Heart right ventricle (tissue), 16 donors: ENCODE data around the gene MBTD1. TPM values are rescaled to one million over a fixed set of nuclear protein-coding genes. Genes with fewer than 3 reads are reported as not detected.
"Not testable (repeated sequence)": the region's sequence is repeated elsewhere in the genome, so short reads cannot be mapped to it uniquely, and the experiment has no call there.

Experiments
- ATAC-seq, 8 donors: fragments of 200-7000 bp; cut with Tn5 transposase; one replicate each; pipeline ENCODE4 v1.9.1; 2020; ENCODE audit warnings: mild to moderate bottlenecking in 8 of 8, moderate library complexity in 8 of 8, moderate number of reproducible peaks in 1 of 8
- DNase-seq, 2 donors: peaks; one replicate each; pipeline ENCODE4 v3.0.0-alpha.2; 2020
- H3K27ac ChIP-seq, 10 donors: fragments of 200-600 bp; sonication (generic) in 2 of 10; one replicate each; pipeline versions ENCODE4 v1.5.0 to v1.8.0; 2020 to 2022; ENCODE audit warnings: mild to moderate bottlenecking in 3 of 10
- H3K27me3 ChIP-seq, 7 donors: fragments of 200-600 bp; one replicate each; pipeline ENCODE4 v1.8.0; 2021 to 2022; ENCODE audit warnings: mild to moderate bottlenecking in 2 of 7
- H3K36me3 ChIP-seq, 9 donors: fragments of 200-600 bp; sonication (generic) in 1 of 9; one replicate each; pipeline versions ENCODE4 v1.5.0 to v1.8.0; 2020 to 2022; ENCODE audit warnings: mild to moderate bottlenecking in 2 of 9
- H3K4me1 ChIP-seq, 9 donors: fragments of 200-600 bp; sonication (generic) in 1 of 9; one replicate each; pipeline versions ENCODE4 v1.5.0 to v1.8.0; 2020 to 2022; ENCODE audit warnings: mild to moderate bottlenecking in 4 of 9
- H3K4me3 ChIP-seq, 10 donors: fragments of 200-600 bp; sonication (generic) in 2 of 10; one replicate each; pipeline versions ENCODE4 v1.5.0 to v1.8.0; 2020 to 2022; ENCODE audit warnings: mild to moderate bottlenecking in 7 of 10, moderate library complexity in 2 of 10
- H3K9me3 ChIP-seq, 11 donors: fragments of 200-600 bp in 10 of 11; sonication (generic) in 2 of 11; one replicate each; pipeline versions ENCODE4 v1.5.0 to v1.8.0; 2013 to 2022; ENCODE audit warnings: mild to moderate bottlenecking in 2 of 11, control low read depth in 1 of 11, moderate library complexity in 1 of 11
- CTCF ChIP-seq, 9 donors: fragments of 200-600 bp; sonication (generic) in 2 of 9; IDR thresholded peaks; one replicate each; pipeline versions ENCODE4 v1.5.0 to v1.8.0; 2021 to 2022; ENCODE audit warnings: antibody characterized with exemption in 9 of 9, mild to moderate bottlenecking in 5 of 9, moderate library complexity in 1 of 9
- WGBS, 2 donors: extraction: QIAGEN DNeasy Blood & Tissue Kit; methylation state at CpG; one replicate each; pipeline ENCODE4 v1.1.7; 2013; ENCODE audit warnings: inconsistent platforms in 1 of 2; 5-methylcytosine and 5-hydroxymethylcytosine counted together
- intact Hi-C, 10 donors: fragments of 100-400 bp; cut with DNase I; formaldehyde crosslinking; loops; one replicate each; pipeline versions ENCODE4 v1.11.1 to v1.14.2; 2022
- polyA plus RNA-seq, 2 donors: library from polyadenylated mRNA; stranded (reverse); fragments of 200-250 nt; gene quantifications; one replicate each; pipeline ENCODE4 v1.2.3, GENCODE V29; 2013
- total RNA-seq, 10 donors: library from RNA; stranded (reverse); fragmentation: NEBNext Ultra II Directional in 3 of 10; extraction: Animal tissue kit (Norgen Biotek cat#: 25700) in 3 of 10; gene quantifications; one replicate each; pipeline versions ENCODE4 v1.2.1 to v1.2.4, GENCODE V29; 2021 to 2023
- donor health status: Arrhythmogenic right ventricular cardiomyopathy.
- donor health status: ischemic (EF 13 %, LVEDD 7.1; RV severe dilation, severe dysfunction).
- donor health status: healthy with polysubstance abuse.
- donor health status: DM: no; HTN: yes; CAD: no.
- donor health status: DM: no; HTN: no; CAD: no.
- donor health status: ischemic (EF 25% LVEDD 6.9; RV normal size, moderate dysfunction).
- donor health status: ischemic (EF 25% LVEDD 5.7; RV mildly dilated, moderate dysfunction).
- donor health status: healthy.
- donor health status: DM: yes; HTN: yes; CAD: no.
- donor health status: Ischemic cardiomyopathy.
- donor health status: ischemic (EF 35%, LVEDD 5.7; RV mildly dilated, moderate dysfunction).
- donor health status: nonischemic (EF 11% LVEDD 7.7; RV severe dilation, severe dysfunction).
- donor health status: DM: yes; HTN: yes; CAD: no.
- donor health status: PGD.
- donor health status: ischemic (EF 29% LVEDD 5.4; RV normal size, mild dysfunction).
- donor health status: nonischemic (EF 23%, LVEDD 6.1; RV moderate dilation, normal function).

Gene MBTD1
- total and polyA plus RNA-seq, 12 donors, result 1.8 to 11.4 (median 6.9) TPM

DNA sequence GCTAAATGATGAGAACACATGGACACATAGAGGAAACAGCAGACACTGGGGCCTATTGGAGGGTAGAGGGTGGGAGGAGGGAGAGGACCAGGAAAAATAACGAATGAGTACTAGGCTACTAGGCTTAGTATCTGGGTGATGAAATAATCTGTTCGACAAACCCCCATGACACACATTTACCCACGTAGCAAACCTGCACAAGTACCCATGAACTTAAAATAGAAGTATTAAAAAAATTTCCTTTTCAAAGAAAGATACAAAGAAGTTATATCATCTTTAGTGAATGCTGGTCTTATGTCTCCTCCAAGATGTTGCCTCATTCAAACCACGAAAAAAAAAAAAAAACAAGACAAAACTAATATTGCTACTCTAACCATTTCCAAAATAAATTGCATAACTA lies 31.7 kb downstream of the MBTD1 start:
- ATAC-seq (peak in 2 of 8 donors; percentile 13 to 43), DNase-seq (no peak)
- intact Hi-C loops, result no loop called here
- Histone ChIP-seq H3K9me3 (no peaks in the 10 kb centered on the region), H3K36me3 (peaks cover 0 to 14% (median 0%) of the 10 kb centered on the region in 9 donors), H3K27me3 (no peaks in the 10 kb centered on the region), H3K4me1 (peaks cover 0 to 56% (median 29%) of the 10 kb centered on the region in 9 donors), H3K27ac (no peak overlapping the region), H3K4me3 (no peak overlapping the region)
- no peak for TF ChIP-seq CTCF (IDR thresholded peaks at IDR 0.05)
- WGBS, 2 donors, result 62 to 66% methylated on average over 4 of the region's 4 CpGs

DNA sequence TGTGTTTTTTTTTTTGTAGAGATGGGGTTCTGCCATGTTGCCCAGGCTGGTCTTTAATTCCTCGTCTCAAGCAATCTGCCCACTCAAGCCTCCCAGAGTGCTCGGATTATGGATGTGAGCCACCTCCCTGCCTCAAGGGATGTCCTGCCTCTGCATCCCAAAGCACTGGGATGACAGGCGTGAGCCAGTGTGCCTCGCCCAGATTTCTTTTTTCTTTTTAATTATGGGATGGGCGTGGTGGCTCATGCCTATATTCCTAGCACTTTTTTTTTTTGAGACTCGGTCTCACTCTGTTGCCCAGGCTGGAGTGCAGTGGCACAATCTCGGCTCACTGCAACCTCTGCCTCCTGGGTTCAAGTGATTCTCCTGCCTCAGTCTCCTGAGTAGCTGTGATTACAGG lies 34.3 kb downstream of the MBTD1 start:
- H3K9me3 ChIP-seq, H3K4me3 ChIP-seq, intact Hi-C loops, DNase-seq, H3K27me3 ChIP-seq: not testable (repeated sequence)
- Histone ChIP-seq H3K4me1 (peaks cover 0 to 43% (median 25%) of the 10 kb centered on the region in 9 donors), H3K36me3 (peaks cover 0 to 39% (median 5%) of the 10 kb centered on the region in 9 donors), H3K27ac (peak overlapping the region in 3 of 10 donors; percentile 58 to 64 (median 61))
- 79 to 81% methylated on average over 7 of the region's 7 CpGs for WGBS, 2 donors
- ATAC-seq, result peak in 1 of 8 donors; percentile 16

DNA sequence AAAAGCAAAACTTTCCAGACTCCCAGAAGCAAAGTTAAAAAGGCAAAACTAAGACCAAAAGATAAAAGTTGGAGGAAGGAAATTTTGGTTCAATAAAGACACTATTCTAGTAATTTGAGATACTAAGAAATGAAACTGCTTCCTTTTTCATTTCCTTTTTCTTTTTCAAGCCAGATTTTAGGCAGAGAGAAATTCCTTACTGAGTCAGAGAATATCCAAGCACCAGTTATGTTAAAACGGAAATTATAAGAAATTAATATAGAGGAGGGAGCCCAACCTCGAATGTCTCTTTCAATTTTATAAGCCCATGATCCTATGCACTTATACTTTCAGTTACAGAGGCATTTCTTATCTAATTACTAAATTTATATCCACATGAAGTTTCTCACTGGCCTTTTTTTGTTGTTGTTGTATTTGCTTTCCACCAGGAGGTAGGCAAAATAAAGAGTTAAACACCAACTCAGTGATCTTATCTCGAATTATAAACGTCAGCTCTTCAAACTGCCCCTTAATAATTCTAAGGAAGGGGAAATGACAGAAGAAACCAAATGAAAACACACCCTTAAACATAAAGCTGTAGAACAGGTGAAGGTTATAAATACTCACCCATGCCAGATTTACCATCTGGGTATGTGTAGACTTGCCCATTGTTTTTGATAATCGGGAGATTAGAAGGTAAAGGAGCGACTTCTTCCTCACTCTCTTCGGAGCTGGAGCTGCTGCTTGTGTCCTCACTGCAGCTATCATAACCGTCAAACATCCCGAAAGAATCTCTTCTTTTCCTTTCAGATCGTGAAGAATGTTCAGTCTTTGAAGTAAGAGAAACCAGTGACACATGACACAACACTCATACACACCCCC lies 35.2 kb downstream of the MBTD1 start:
- no peaks in the 10 kb centered on the region for H3K9me3 ChIP-seq
- peak overlapping the region in 5 of 10 donors; percentile 1 to 26 (median 11) for H3K4me3 ChIP-seq
- DNase-seq (no peak), ATAC-seq (peak in 3 of 8 donors; percentile 17 to 45 (median 26))
- intact Hi-C loops, result no loop called here
- H3K27me3 ChIP-seq, result no peaks in the 10 kb centered on the region
- peaks cover 0 to 48% (median 11%) of the 10 kb centered on the region in 9 donors for H3K36me3 ChIP-seq
- WGBS, 2 donors, result 27% methylated on average over 10 of the region's 10 CpGs
- H3K27ac ChIP-seq, result peak overlapping the region in 6 of 10 donors; percentile 32 to 64 (median 59)
- H3K4me1 ChIP-seq, result peaks cover 0 to 34% (median 25%) of the 10 kb centered on the region in 9 donors
- no peak for TF ChIP-seq CTCF (IDR thresholded peaks at IDR 0.05)

- ATAC-seq (no peak), DNase-seq (no peak)
- no peak for TF ChIP-seq CTCF (IDR thresholded peaks at IDR 0.05)
- peaks cover 0 to 81% (median 30%) of the 10 kb centered on the region in 9 donors for H3K36me3 ChIP-seq
- intact Hi-C loops, result no loop called here
- H3K4me1 ChIP-seq, result peaks cover 0 to 29% (median 24%) of the 10 kb centered on the region in 9 donors
- H3K27ac ChIP-seq, result no peak overlapping the region
- H3K27me3 ChIP-seq, result no peaks in the 10 kb centered on the region
- WGBS, 2 donors, result 88 to 92% methylated on average over 4 of the region's 4 CpGs
- H3K9me3 ChIP-seq, result no peaks in the 10 kb centered on the region
- no peak overlapping the region for H3K4me3 ChIP-seq
These were observed 38.5 kb downstream of the MBTD1 start for GRCh38 chr17:51221322-51221721.

GRCh38 chr17:51217946-51218345 lies 41.9 kb downstream of the MBTD1 start:
- ATAC-seq (no peak), DNase-seq (no peak)
- Histone ChIP-seq H3K9me3 (no peaks in the 10 kb centered on the region), H3K4me3 (no peak overlapping the region), H3K27me3 (no peaks in the 10 kb centered on the region), H3K36me3 (peaks cover 0 to 100% (median 30%) of the 10 kb centered on the region in 9 donors), H3K27ac (no peak overlapping the region), H3K4me1 (peaks cover 0 to 6% (median 0%) of the 10 kb centered on the region in 9 donors)
- no peak for TF ChIP-seq CTCF (IDR thresholded peaks at IDR 0.05)
- intact Hi-C loops, result no loop called here
- WGBS, 2 donors, result 97 to 100% methylated on average over 1 of the region's 1 CpG
